Measurements from ENCODE around the gene FRMD3.

Gene FRMD3

GRCh38 chr9:83538172-83538889, at the start of gene FRMD3:
TSS of gene FRMD3 (minus strand) at chr9:83538401. CDS start at chr9:83538231, 170 bp downstream.
- no peak for DNase-seq

DNA sequence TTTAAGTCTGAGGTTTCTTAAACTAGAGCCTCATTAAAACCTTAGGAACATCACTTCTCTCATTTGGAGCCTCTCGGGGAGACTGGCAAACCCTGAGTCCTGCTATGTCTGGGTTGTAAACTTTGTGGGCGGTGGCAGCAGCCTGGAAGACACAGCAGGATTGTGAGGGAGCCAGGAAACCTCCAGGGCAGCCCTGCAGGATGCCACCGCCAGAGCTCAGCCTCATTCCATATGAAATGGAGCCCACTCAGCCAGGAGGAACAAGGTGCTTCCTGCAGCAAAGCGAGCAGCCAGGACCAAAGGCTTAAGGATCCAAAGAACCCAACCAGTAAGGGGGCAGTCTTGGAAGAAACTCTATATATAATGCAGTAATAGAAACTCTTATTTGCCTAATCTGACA, 46.8 kb upstream of the FRMD3 start:
- no peak for DNase-seq

GRCh38 chr9:83583151-83584014, 45.2 kb upstream of the FRMD3 start:
- no peak for DNase-seq

DNA sequence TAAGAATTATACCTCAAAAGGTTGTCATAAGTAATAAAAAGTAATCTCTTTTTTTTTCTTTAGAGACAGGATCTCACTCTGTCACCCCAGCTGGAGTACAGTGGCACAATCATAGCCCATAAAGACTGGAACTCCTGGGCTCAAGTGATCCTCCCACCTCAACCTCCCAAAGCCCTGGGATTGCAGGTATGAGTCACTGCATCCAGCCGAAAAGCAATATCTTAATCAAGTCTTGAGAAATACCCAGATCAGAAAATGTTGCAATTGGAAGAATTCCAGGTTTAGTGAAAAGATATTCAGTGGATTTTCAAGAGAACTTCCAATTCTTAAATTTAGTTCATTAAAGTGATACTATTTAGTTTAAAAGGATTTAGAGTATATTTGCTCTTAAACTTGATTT, 43.8 kb upstream of the FRMD3 start:
- no peak for DNase-seq

DNA sequence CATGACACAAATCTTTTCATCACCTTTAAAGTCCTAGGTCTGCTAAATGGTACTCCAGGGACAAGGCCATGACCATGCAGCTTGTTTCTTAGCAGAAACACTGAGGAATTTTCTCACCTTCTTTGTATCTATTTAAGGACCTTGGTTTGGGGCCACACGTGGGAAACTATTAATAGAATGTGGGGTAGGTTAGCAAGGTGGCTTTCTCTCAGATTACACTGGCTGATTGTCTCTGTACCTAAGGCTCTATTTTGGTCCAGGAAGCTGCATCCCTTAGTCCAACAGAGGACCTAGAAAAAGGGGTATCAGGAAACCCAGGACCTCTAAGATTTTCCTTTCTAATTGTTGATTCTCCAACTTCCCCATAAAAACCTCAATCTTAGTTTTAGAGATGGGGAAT, 36.3 kb upstream of the FRMD3 start:
- no peak for DNase-seq

DNA sequence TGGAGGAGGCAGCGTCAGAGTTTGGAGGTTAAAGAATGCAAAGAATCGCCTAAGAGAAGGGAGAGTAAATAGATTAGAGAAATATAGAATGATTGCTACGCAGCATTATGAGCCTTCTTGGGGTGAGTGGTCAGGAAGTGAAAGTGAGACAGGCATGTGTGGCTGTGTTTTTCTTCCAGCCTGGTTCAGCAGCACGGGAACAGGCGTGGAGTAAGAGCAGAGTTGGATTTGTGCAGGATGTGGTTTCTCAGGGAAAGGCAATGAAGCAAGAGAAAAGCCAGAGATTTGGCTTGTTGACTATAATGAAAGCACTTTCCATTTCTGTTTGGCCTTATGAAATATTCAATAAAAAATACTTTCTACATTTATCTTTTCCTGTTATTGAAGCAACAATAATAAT, 34.3 kb upstream of the FRMD3 start:
- no peak for DNase-seq

GRCh38 chr9:83570359-83570758, 32.2 kb upstream of the FRMD3 start:
- no peak for DNase-seq

- DNase-seq, result no peak
Measured at GRCh38 chr9:83569326-83569725, 31.1 kb upstream of the FRMD3 start.

- DNase-seq, result no peak
Measured at GRCh38 chr9:83563360-83563759, 25.2 kb upstream of the FRMD3 start.

DNA sequence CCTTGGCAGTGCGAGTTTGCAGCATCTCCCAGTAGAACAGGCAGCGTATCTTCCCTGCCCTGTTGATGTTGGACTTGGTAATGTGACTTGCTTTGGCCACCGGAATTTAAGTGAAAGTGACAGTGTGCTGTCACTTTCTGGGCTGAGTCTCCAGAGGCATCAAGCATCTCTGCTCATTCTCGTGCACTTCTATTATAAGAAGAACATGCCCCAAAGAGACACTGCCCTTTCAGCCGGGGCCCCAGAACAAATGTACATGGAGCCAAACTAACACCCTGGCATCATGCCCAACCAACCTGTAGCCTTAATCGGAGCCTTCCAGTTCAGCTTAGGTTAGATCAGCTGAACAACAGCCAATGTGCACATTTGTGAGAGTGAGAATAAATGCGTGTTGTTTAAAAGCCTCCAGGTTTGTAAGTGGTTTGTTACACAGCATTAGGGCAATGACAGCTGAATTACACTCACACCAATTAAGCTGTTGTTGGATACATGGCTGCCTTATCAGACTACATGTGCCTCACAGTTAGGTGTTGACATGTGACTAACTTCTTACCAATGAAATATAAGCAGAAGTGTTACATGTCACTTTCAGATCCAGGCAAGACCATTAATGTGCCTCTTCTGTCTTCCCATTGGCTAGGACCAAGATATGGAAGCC, 22.1 kb upstream of the FRMD3 start:
- no peak for DNase-seq

DNA sequence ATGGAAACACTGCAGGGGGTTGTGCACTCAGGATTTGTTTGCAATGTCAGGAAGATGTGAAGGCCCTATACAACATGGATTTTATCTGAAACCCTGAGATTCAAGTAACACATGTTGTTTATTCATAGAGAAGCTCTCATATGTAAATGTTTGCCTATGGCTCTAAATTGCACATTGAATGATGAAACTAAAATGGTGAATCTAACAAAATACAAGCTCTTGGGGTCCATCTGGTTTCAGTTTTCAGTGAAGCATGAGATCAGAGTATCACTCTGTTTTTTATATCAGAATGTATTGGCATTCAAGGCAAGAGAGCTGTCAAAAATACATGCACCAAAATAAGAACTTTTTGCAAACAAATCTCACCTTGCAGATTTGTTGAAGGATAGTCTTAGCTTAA, 19.6 kb upstream of the FRMD3 start:
- no peak for DNase-seq

GRCh38 chr9:83557317-83557716, 19.1 kb upstream of the FRMD3 start:
- no peak for DNase-seq

- no peak for DNase-seq
Measured at GRCh38 chr9:83554278-83554677, 16.1 kb upstream of the FRMD3 start.

- DNase-seq, result peak; percentile 20
Measured at GRCh38 chr9:83544002-83544698, 5.9 kb upstream of the FRMD3 start.

DNA sequence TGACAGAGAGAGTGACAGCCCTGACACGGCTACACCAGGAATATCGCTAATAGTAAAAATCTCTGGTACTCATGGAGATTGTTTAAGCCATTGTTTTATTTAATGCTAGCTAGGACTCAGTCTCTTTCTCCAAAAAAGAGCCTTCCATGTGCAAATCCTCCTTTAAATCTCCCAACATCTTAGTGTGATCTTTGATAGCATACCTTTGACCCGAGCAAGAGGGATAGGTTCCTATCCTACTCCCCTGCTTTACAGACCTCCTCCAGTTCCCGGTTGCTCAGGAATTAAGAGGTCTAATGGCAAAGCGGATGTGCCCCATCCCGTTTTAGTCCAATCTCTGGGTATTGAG, 663 bp upstream of the FRMD3 start:
- DNase-seq, result no peak

GRCh38 chr9:83537331-83538171, 650 bp downstream of the FRMD3 start:
- DNase-seq, result no peak

DNA sequence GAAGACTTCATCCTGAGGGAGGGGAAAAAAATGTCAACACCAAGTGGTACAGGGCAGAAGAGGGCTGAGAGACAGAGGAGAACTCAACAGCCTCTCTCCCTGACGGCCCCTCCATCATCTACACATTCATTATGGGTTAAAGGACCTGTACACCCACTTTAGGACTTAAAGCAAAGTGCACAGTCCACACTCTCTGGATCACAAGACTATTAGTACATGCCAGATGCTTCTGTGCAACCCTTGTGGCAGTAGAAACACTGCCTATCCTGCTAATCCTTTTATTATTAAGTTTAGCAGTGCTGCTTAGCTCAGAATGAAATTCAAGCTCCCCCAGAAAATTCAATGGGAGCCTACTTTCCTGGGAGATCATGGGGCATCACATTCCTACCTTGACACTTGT, 1.9 kb downstream of the FRMD3 start:
- no peak for DNase-seq

DNA sequence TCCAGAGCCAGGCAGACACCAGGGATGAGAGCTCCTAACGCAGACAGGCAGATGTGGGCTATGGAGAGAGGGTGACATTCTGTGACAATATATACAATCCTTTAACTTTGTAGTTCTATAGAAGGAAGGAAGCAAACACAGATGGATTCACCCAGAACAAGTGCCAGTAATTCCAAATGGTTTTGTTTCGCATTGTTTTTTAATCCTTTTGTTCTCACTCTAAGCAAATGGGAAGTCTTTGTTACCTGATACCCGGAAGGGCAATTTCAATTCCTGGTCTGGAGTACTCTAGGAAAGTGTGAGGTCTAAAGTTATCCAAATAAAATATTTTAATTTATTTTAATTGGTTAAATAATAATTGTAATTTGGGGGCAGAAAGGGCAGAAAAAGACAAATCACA, 2.5 kb downstream of the FRMD3 start:
- no peak for DNase-seq

GRCh38 chr9:83533296-83533695, 4.9 kb downstream of the FRMD3 start:
- no peak for DNase-seq

DNA sequence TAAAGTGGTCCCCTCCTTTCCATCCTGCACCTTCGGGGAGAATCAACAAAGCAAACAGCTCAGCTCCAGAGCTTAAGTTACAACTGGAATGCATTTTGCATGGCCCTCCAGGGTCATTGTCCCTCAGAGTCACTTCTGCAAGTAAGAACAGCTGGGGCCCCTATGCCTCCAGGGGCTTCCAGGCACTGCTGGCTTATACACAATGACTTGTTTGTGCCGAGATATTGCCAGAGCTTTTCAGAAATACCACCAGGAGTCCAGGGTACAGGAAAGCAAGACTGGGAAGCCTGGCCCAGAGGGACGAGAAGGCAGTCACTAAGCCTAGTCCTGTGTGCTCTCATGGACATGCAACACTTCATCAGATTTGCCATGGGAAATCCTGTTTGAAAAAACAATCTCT, 11.3 kb downstream of the FRMD3 start:
- no peak for DNase-seq

- no peak for DNase-seq
Measured at GRCh38 chr9:83526211-83526610, 12.0 kb downstream of the FRMD3 start.

GRCh38 chr9:83523684-83524083, 14.5 kb downstream of the FRMD3 start:
- DNase-seq, result no peak
